Adipocyte (in vitro differentiated cells): ENCODE measurements around the gene TINAGL1.
A peak's percentile ranks its signal among the peaks of the same experiment; 100 is the strongest.

ENCODE experiments used
- DNase-seq: peaks from one replicate; pipeline ENCODE4 v3.0.0-alpha.2; 2015; ENCODE audit warnings: low read depth
- H3K27me3 ChIP-seq: replicated peaks from 2 replicates; pipeline ENCODE4 v1.7.0; 2013; ENCODE audit warnings: mild to moderate bottlenecking, low read length, moderate library complexity; ENCODE audit not compliant: control insufficient read depth, insufficient read depth
- H3K36me3 ChIP-seq: 2 replicates; pipeline ENCODE4 v1.7.0; 2013; ENCODE audit warnings: low read length, mild to moderate bottlenecking, moderate library complexity; ENCODE audit not compliant: control insufficient read depth, insufficient read depth, severe bottlenecking
- H3K4me1 ChIP-seq: 2 replicates; pipeline ENCODE4 v1.7.0; 2013; ENCODE audit warnings: mild to moderate bottlenecking, low read length, moderate library complexity; ENCODE audit not compliant: control insufficient read depth, insufficient read depth
- H3K4me3 ChIP-seq: 2 replicates; pipeline ENCODE4 v1.7.0; 2013; ENCODE audit warnings: mild to moderate bottlenecking, low read length, moderate library complexity
- H3K9ac ChIP-seq: 2 replicates; pipeline ENCODE4 v1.7.0; 2013; ENCODE audit warnings: mild to moderate bottlenecking, low read length, moderate library complexity
- H3K9me3 ChIP-seq: 2 replicates; pipeline ENCODE4 v1.7.0; 2013; ENCODE audit warnings: mild to moderate bottlenecking, low read length, moderate library complexity; ENCODE audit not compliant: control insufficient read depth

TINAGL1 gene

DNA sequence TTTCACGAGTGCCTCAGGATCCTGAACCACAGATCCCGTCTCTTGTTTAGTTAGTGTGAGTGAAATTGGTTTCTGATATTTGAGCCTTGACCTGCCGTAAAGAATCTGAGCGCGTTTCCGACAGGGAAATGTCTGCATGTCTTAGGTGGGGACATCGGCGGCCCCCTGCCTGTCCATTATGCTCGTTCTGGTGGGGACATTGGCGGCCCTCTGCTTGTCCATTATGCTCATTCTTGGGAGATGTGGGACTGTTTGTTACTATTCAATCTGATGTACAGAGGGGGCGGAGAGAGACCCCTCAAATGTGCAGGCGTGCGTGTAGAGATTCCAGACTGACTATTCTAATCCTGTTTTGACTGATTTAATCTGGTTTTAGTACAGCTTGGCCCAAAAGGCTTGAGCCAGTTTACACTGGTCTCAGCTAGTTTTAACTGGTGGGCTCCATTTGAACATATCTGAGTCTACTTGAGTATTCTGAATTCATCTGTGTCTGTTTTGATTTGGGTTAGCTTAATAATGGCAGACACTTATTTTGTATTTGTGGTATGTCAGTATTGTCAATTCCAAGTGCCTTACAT lies 6.6 kb upstream of the TINAGL1 start:
- H3K4me3 ChIP-seq: no peak overlapping the region
- DNase-seq: no peak
- no peak overlapping the region for H3K9ac ChIP-seq
- no peaks in the 10 kb centered on the region for H3K9me3 ChIP-seq
- no peaks in the 10 kb centered on the region for H3K27me3 ChIP-seq
- peaks cover 46% of the 10 kb centered on the region for H3K4me1 ChIP-seq
- no peaks in the 10 kb centered on the region for H3K36me3 ChIP-seq

DNA sequence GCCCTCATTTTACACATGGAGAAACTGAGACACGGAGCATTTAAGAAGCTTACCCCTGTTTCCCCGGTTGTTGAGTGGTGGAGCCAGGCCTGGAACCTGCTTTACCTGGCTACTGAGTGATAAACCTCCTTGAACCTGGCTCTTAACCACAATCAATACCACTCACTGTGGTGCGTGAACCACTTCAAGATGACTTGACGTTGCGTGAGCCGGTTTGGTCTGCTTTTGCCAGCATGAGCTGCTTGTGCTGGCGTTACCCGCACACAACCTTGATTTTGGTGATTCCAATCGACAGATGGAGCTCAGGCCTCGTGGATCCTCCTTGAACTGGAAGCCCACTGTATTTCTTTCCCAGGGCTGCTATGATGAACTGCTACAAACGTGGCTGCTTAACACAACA lies 6.1 kb upstream of the TINAGL1 start:
- Histone ChIP-seq H3K36me3 (no peaks in the 10 kb centered on the region), H3K9ac (no peak overlapping the region), H3K4me3 (no peak overlapping the region), H3K27me3 (no peaks in the 10 kb centered on the region), H3K9me3 (no peaks in the 10 kb centered on the region), H3K4me1 (peaks cover 46% of the 10 kb centered on the region)
- no peak for DNase-seq

DNA sequence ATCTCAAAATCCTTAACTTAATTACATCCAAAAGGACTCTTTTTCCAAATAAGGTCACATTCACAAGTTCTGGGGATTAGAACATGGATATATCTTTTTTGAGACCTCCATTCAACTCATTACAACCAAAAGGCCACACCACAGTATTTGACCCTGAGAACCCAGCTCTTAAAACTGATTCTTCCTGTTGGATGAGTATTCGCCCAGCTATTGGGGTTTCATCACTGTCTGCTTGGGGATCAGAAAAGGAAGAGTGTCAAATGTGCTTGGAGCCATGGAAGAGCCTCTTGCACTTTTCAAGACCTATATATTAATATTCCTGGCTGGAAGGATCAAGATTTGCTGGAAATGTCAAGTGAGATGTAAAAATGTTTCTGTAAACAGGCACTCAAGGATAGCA lies 5.4 kb upstream of the TINAGL1 start:
- Histone ChIP-seq H3K9ac (no peak overlapping the region), H3K4me1 (peaks cover 46% of the 10 kb centered on the region), H3K9me3 (no peaks in the 10 kb centered on the region), H3K4me3 (no peak overlapping the region), H3K27me3 (no peaks in the 10 kb centered on the region), H3K36me3 (no peaks in the 10 kb centered on the region)
- DNase-seq: no peak

DNA sequence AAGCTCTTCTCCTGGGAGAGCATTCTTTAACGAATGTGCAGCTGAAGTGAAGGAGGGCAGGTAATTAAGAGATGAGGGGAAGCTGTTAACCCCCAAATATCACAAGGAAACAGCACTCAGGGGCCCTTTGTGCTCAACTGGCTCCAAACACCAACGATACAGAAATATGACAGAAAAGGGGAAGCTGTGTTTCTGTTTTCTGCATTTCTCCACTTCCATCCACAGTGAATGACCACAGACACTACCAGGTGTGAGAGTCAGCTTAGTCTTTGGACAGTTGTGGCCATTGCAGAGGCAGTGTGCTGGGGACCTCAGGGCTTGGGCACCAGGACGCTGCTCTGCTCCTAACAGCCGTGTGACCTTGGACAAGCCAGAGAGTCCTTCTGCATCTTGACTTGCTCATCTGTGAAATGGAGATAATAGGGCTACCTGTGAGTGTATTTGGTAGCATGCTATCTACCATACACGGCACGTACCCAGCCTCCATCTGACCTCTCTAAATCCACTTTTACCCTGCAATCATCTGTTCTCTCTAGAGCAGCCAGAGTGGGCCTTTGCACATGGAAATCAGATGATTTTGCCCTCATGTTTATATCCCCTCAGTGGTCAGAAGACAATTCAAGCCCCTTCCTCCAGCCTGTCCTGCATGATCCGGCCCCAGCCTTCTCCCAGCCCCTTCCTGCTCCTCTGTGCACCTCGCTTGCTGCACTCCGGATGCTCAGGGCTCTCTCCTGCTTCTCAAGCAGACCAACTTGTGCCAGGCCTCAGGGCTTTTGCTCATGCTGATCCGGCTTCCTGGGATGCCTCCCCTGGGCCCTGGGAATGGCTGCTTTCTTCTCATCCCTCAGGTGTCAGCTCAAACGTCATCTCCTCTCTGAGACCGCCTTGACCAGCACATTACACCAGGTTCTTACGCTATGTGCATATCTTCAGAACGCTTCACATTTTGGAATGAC lies 4.7 kb upstream of the TINAGL1 start:
- Histone ChIP-seq H3K4me3 (no peak overlapping the region), H3K9ac (no peak overlapping the region)
- DNase-seq: no peak

DNA sequence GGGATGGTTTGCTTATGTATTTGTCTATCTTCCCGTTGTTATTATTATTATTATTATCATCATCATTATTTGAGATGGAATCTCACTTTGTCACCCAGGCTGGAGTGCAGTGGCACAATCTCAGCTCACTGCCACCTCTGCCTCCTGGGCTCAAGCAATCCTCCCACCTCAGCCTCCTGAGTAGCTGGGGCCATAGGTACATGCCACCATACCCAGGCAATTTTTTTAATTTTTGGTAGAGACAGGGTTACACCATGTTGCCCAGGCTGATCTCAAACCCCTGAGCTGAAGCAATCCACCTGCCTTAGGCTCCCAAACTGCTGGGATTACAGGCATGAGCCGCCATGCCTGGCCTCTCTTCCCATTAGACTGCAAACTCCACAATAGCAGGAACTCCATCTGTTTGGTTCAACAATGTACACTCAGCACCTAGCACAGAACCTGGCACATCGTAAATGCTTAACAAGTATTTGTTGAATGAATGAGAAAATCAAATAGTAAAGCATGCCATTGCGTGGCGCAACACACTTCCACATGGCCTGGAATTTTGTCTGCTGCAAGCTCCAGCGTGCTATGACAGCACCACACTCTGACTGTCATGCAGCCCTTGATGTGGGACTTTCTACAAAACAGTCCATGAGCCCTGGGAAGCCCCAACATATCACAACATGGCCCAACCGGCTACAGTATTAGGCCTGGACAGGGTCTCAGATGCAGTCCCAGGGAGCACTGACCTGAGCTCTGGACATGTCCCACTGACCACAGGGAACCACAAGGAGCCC lies 3.8 kb upstream of the TINAGL1 start:
- peak overlapping the region; percentile 68 for H3K9ac ChIP-seq
- H3K36me3 ChIP-seq: no peaks in the 10 kb centered on the region
- DNase-seq: peak; percentile 61
- H3K4me3 ChIP-seq: no peak overlapping the region
- H3K9me3 ChIP-seq: no peaks in the 10 kb centered on the region
- H3K4me1 ChIP-seq: peaks cover 46% of the 10 kb centered on the region
- no peaks in the 10 kb centered on the region for H3K27me3 ChIP-seq

More for the DNA sequence above, 4.7 kb upstream of the TINAGL1 start:
- Histone ChIP-seq H3K36me3 (no peaks in the 10 kb centered on the region), H3K9me3 (no peaks in the 10 kb centered on the region), H3K27me3 (no peaks in the 10 kb centered on the region), H3K4me1 (peaks cover 46% of the 10 kb centered on the region)

DNA sequence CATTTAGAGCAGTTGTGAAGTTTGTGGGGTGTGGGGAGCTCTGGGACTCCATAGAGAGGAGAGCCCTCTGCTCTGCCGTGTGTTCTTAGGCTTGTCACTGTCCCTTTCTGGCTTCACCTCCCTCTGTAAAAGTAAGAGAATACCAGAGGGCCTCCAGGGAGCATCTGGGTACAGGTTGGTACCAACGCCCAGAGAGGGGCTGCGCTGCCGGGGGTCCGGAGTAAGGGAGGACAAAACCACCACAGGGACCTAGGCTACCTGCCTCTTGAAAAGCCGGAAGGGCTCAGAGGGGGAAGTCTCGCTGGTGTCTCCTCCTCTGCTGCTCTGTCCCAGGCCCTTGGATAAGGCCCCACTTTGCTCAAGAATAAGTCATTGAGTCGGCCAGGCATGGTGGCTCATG lies 3.1 kb upstream of the TINAGL1 start:
- H3K36me3 ChIP-seq: no peaks in the 10 kb centered on the region
- H3K9ac ChIP-seq: peak overlapping the region; percentile 68
- DNase-seq: no peak
- no peaks in the 10 kb centered on the region for H3K9me3 ChIP-seq
- H3K27me3 ChIP-seq: no peaks in the 10 kb centered on the region
- peaks cover 41% of the 10 kb centered on the region for H3K4me1 ChIP-seq
- H3K4me3 ChIP-seq: no peak overlapping the region

DNA sequence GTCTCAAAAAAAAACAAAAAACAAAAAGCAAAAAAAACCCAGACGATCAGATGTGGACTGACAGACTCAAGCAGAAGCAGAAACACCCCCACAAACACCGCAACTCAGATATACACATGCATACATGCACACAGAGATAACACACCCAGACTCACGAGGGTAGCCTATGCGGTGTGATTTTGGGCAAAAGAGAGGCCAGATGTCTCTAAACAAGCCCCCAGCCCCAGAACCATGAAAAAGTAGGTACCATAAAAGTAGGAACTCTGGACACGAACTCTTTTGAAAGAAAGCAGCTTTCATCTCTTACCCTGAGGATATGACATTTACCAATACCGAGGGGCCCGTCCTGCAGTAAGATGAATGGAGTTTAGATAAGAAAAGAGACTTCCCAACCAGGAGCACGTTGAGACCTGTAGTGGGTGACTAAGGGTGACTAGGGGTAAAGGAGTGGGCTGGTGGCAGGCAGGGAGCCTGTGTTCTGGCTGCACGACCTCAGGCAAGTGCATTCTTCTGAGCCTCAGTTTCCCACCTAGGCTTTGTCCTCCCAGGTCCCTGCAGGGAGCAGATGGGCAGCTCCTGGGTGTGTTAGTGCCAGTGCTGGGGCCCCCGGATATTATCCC lies 1.5 kb upstream of the TINAGL1 start:
- no peak overlapping the region for H3K4me3 ChIP-seq
- H3K9me3 ChIP-seq: no peaks in the 10 kb centered on the region
- no peak for DNase-seq
- peaks cover 41% of the 10 kb centered on the region for H3K4me1 ChIP-seq
- H3K36me3 ChIP-seq: no peaks in the 10 kb centered on the region
- no peak overlapping the region for H3K9ac ChIP-seq
- H3K27me3 ChIP-seq: no peaks in the 10 kb centered on the region

DNA sequence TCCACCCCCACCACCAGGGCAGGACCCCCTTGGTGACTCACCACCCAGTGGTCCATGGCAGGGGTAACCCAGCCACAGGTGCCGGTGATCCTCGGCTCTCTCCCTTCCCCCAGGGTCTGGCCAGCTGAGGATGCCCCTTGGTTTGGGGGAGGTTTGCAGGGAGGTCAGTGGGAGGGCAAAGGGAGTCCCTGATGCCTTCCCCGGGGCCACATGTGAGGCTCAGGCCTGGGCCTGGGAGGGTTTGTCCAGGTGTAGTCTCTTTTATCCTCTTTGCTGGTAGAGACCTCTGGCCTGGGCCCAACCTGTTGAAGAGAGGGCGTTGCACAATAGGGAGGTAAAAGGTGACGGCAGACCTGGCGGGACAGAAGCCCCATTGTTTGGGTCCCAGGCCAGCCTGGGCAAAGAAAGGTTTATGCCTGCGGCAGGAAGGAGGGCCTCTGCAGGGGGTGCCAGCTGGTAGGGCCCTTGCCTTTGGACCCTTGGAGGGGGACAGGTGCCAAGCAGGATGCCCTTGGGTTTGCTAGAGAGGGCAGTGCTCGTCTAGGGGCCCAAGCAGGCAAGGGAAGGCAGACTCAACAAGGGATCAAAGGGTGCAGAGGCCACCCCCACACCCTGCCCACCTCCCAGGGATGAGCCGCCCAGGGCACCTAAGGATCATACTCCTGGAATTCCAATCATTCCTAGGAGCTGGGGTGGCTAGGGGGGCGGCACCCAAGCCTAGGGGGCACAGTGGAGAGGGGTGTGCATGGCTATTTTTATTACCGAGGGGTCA lies 760 bp upstream of the TINAGL1 start:
- Histone ChIP-seq H3K27me3 (no peaks in the 10 kb centered on the region), H3K9me3 (no peaks in the 10 kb centered on the region), H3K4me1 (peaks cover 48% of the 10 kb centered on the region), H3K9ac (no peak overlapping the region), H3K36me3 (no peaks in the 10 kb centered on the region), H3K4me3 (no peak overlapping the region)
- no peak for DNase-seq

DNA sequence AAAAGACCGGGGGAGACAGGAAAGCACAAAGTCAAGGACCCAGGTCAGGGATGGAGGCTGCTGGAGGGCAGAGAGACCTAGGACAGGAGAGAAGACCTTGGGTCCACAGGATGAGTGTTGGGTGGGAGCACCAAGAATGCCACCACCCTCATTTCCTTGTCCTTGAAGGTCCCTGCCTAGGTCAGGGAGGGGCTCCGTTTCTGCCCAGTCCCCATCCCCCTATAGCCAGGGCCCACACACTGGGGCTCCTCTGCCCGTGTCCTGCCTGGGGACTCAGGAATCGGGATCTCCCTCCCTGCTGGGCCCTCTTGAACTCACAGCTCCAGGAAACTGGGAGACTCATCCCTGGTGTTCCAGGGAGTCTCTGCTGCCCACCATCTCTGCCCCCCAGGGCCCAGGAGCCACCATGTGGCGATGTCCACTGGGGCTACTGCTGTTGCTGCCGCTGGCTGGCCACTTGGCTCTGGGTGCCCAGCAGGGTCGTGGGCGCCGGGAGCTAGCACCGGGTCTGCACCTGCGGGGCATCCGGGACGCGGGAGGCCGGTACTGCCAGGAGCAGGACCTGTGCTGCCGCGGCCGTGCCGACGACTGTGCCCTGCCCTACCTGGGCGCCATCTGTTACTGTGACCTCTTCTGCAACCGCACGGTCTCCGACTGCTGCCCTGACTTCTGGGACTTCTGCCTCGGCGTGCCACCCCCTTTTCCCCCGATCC lies 584 bp downstream of the TINAGL1 start:
- Histone ChIP-seq H3K9ac (peak overlapping the region; percentile 31), H3K4me1 (peaks cover 51% of the 10 kb centered on the region), H3K4me3 (peak overlapping the region; percentile 61), H3K27me3 (no peaks in the 10 kb centered on the region), H3K9me3 (no peaks in the 10 kb centered on the region), H3K36me3 (no peaks in the 10 kb centered on the region)
- no peak for DNase-seq

DNA sequence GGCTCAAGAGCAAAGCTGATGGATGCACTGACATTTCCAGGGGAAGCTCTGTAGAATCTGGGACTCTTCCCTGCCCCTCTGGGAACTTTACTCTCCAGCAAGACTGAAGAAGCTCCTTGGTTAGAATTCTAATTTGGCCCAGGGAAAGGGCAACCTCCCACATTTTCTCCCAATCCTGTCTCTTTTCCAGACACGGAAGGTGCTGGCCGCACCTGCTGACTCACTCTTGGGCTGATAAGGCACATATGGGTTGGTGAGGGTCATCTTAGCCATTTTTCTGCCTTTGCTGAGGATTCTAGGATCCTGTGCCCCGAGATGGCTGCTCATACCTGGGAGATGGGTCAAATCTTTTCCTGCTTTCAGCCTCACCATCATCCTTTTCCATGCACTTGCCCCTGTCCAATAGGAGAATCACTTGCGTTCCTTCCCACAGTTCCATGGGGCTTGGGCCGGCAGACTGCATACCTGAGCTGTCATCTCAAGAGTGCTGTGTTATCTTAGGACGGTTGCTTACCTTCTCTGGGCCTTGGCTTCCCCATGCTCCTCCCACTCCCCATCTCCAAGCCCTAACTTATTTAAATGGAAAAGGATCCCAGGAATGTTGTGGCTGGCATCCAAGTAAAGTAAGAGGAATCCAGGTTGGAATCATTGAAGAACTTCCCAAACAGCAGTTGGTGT lies 1.3 kb downstream of the TINAGL1 start:
- Histone ChIP-seq H3K4me1 (peaks cover 55% of the 10 kb centered on the region), H3K4me3 (peak overlapping the region; percentile 61), H3K36me3 (no peaks in the 10 kb centered on the region), H3K9ac (peak overlapping the region; percentile 31), H3K9me3 (no peaks in the 10 kb centered on the region), H3K27me3 (no peaks in the 10 kb centered on the region)
- DNase-seq: no peak
